ENCODE results near the gene CCDC172.
"Not testable (repeated sequence)": the region's sequence is repeated elsewhere in the genome, so short reads cannot be mapped to it uniquely, and the experiment has no call there.

CCDC172 gene

GRCh38 chr10:116353817-116354216, 29.6 kb downstream of the CCDC172 start:
- Histone ChIP-seq H3K4me1 (ENCODE audit: control insufficient read depth, insufficient read depth, low read length) (no peaks in the 10 kb centered on the region), H3K4me3 (ENCODE audit: low read length) (no peak overlapping the region), H3K9ac (ENCODE audit: low read length) (no peak overlapping the region), H3K36me3 (ENCODE audit: control insufficient read depth, insufficient read depth, low read length) (no peaks in the 10 kb centered on the region), H3K9me3 (ENCODE audit: control insufficient read depth, low read length) (no peaks in the 10 kb centered on the region), H3K27me3 (ENCODE audit: control insufficient read depth, insufficient read depth, low read length) (no peaks in the 10 kb centered on the region)

- Histone ChIP-seq H3K27me3 (ENCODE audit: control insufficient read depth, insufficient read depth, low read length) (no peaks in the 10 kb centered on the region), H3K4me3 (ENCODE audit: low read length) (no peak overlapping the region), H3K9me3 (ENCODE audit: control insufficient read depth, low read length) (no peaks in the 10 kb centered on the region), H3K4me1 (ENCODE audit: control insufficient read depth, insufficient read depth, low read length) (no peaks in the 10 kb centered on the region), H3K9ac (ENCODE audit: low read length) (no peak overlapping the region), H3K36me3 (ENCODE audit: control insufficient read depth, insufficient read depth, low read length) (no peaks in the 10 kb centered on the region)
These were observed 31.1 kb downstream of the CCDC172 start for GRCh38 chr10:116355341-116355740.

DNA sequence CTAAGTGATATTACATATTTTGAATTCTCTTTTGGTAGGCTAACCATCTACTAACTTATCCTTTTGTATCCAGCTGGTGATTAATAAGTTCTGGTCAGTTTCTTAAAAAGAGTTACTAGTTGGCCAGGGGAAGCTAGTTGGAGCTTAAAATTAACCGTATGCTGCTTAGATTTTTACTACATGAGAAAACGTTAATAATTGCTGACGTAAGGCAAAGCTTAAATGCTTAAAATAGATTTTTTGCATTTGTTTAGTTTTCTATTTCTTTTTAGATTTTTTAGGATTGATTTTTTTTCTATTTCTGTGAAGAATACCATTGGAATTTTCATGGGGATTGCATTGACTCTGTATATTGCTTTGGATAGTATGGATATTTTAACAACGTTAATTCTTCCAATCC, 32.6 kb downstream of the CCDC172 start:
- H3K4me1 ChIP-seq (ENCODE audit: control insufficient read depth, insufficient read depth, low read length), result no peaks in the 10 kb centered on the region
- no peaks in the 10 kb centered on the region for H3K9me3 ChIP-seq (ENCODE audit: control insufficient read depth, low read length)
- no peaks in the 10 kb centered on the region for H3K27me3 ChIP-seq (ENCODE audit: control insufficient read depth, insufficient read depth, low read length)

DNA sequence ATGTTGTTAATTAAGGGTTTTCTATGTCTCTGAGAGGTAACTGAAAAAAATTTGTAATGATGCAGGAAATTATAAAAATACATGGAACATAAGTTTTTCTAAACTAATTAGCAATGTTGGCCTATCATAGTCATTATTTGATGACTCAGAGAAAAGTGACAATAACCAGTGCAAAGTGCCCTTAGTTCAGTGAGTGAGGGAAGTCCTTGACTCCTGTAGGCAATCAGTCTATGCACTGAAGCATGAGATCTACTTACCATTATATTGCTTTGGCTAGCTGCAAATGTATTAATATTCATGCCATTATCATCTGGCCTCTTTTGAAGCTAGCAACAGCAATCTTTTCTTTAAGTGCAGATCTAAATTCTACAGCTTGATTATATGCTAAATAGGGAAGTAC, 40.6 kb downstream of the CCDC172 start:
- Histone ChIP-seq H3K27me3 (ENCODE audit: control insufficient read depth, insufficient read depth, low read length) (no peaks in the 10 kb centered on the region), H3K36me3 (ENCODE audit: control insufficient read depth, insufficient read depth, low read length) (no peaks in the 10 kb centered on the region), H3K4me3 (ENCODE audit: low read length) (no peak overlapping the region), H3K9me3 (ENCODE audit: control insufficient read depth, low read length) (no peaks in the 10 kb centered on the region), H3K9ac (ENCODE audit: low read length) (no peak overlapping the region), H3K4me1 (ENCODE audit: control insufficient read depth, insufficient read depth, low read length) (no peaks in the 10 kb centered on the region)

More for the DNA sequence above, 32.6 kb downstream of the CCDC172 start:
- H3K4me3 ChIP-seq (ENCODE audit: low read length), result no peak overlapping the region
- no peaks in the 10 kb centered on the region for H3K36me3 ChIP-seq (ENCODE audit: control insufficient read depth, insufficient read depth, low read length)
- H3K9ac ChIP-seq (ENCODE audit: low read length), result no peak overlapping the region

DNA sequence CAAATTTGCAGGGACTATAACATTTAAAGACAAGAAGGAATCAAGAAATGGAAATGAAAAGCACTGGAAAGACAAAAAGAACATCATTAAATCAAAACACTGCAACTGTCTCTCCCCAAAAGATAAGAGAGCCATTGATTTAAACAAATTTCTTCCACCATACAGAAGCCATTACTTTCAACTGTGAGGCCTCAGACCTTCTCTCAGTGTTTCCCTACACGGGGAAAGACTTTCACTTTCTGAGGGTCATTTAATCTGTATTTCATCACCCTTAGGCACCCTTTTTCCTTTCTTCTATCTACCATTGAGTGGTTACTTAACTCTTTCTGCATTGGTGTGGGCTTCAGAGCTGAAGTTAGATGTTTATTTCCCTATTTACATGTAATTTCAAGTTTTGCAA, 47.5 kb downstream of the CCDC172 start:
- Histone ChIP-seq H3K27me3 (ENCODE audit: control insufficient read depth, insufficient read depth, low read length) (no peaks in the 10 kb centered on the region), H3K9ac (ENCODE audit: low read length) (no peak overlapping the region), H3K9me3 (ENCODE audit: control insufficient read depth, low read length) (no peaks in the 10 kb centered on the region), H3K36me3 (ENCODE audit: control insufficient read depth, insufficient read depth, low read length) (no peaks in the 10 kb centered on the region), H3K4me3 (ENCODE audit: low read length) (no peak overlapping the region), H3K4me1 (ENCODE audit: control insufficient read depth, insufficient read depth, low read length) (no peaks in the 10 kb centered on the region)

GRCh38 chr10:116382290-116382689, 58.0 kb downstream of the CCDC172 start:
- Histone ChIP-seq H3K27me3 (ENCODE audit: control insufficient read depth, insufficient read depth, low read length) (no peaks in the 10 kb centered on the region), H3K9me3 (ENCODE audit: control insufficient read depth, low read length) (no peaks in the 10 kb centered on the region), H3K4me1 (ENCODE audit: control insufficient read depth, insufficient read depth, low read length) (no peaks in the 10 kb centered on the region), H3K4me3 (ENCODE audit: low read length) (no peak overlapping the region), H3K36me3 (ENCODE audit: control insufficient read depth, insufficient read depth, low read length) (no peaks in the 10 kb centered on the region), H3K9ac (ENCODE audit: low read length) (no peak overlapping the region)

GRCh38 chr10:116385311-116385710, 61.1 kb downstream of the CCDC172 start:
- no peak overlapping the region for H3K4me3 ChIP-seq (ENCODE audit: low read length)
- H3K36me3 ChIP-seq (ENCODE audit: control insufficient read depth, insufficient read depth, low read length), result no peaks in the 10 kb centered on the region
- H3K27me3 ChIP-seq (ENCODE audit: control insufficient read depth, insufficient read depth, low read length), result no peaks in the 10 kb centered on the region
- no peaks in the 10 kb centered on the region for H3K9me3 ChIP-seq (ENCODE audit: control insufficient read depth, low read length)
- no peaks in the 10 kb centered on the region for H3K4me1 ChIP-seq (ENCODE audit: control insufficient read depth, insufficient read depth, low read length)
- no peak overlapping the region for H3K9ac ChIP-seq (ENCODE audit: low read length)

- Histone ChIP-seq H3K9ac (ENCODE audit: low read length) (no peak overlapping the region), H3K36me3 (ENCODE audit: control insufficient read depth, insufficient read depth, low read length) (no peaks in the 10 kb centered on the region), H3K9me3 (ENCODE audit: control insufficient read depth, low read length) (no peaks in the 10 kb centered on the region), H3K27me3 (ENCODE audit: control insufficient read depth, insufficient read depth, low read length) (no peaks in the 10 kb centered on the region), H3K4me3 (ENCODE audit: low read length) (no peak overlapping the region), H3K4me1 (ENCODE audit: control insufficient read depth, insufficient read depth, low read length) (no peaks in the 10 kb centered on the region)
These were observed 62.0 kb downstream of the CCDC172 start for GRCh38 chr10:116385994-116386809.

GRCh38 chr10:116393246-116393831, 69.1 kb downstream of the CCDC172 start:
- H3K4me3 ChIP-seq (ENCODE audit: low read length); H3K27me3 ChIP-seq (ENCODE audit: control insufficient read depth, insufficient read depth, low read length); H3K36me3 ChIP-seq (ENCODE audit: control insufficient read depth, insufficient read depth, low read length); H3K9ac ChIP-seq (ENCODE audit: low read length); H3K4me1 ChIP-seq (ENCODE audit: control insufficient read depth, insufficient read depth, low read length); H3K9me3 ChIP-seq (ENCODE audit: control insufficient read depth, low read length): not testable (repeated sequence)

GRCh38 chr10:116395223-116395985, 71.2 kb downstream of the CCDC172 start:
- H3K27me3 ChIP-seq (ENCODE audit: control insufficient read depth, insufficient read depth, low read length), result no peaks in the 10 kb centered on the region
- H3K9me3 ChIP-seq (ENCODE audit: control insufficient read depth, low read length), result no peaks in the 10 kb centered on the region
- H3K4me3 ChIP-seq (ENCODE audit: low read length), result no peak overlapping the region
- no peaks in the 10 kb centered on the region for H3K4me1 ChIP-seq (ENCODE audit: control insufficient read depth, insufficient read depth, low read length)
- no peaks in the 10 kb centered on the region for H3K36me3 ChIP-seq (ENCODE audit: control insufficient read depth, insufficient read depth, low read length)
- H3K9ac ChIP-seq (ENCODE audit: low read length), result no peak overlapping the region

DNA sequence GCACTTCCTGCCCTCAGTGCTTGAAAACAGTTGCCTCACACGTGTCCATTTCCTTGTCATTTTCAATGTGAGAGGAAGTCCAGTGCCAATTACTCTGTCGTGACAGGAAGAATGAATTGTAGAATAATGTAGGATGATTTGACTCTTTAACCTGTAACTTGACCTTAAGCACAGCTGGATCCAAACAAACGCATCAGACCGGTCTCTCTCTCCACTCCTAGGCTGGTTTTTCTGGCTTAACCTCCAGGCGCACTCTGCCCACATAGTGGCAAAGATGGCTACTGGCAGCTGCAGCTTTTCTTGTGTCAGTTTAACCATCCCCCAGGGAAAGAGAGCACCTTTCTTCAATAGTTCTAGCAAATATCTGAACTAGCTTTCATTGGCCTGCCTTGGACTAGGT, 74.0 kb downstream of the CCDC172 start:
- no peaks in the 10 kb centered on the region for H3K4me1 ChIP-seq (ENCODE audit: control insufficient read depth, insufficient read depth, low read length)
- H3K27me3 ChIP-seq (ENCODE audit: control insufficient read depth, insufficient read depth, low read length), result no peaks in the 10 kb centered on the region
- H3K9me3 ChIP-seq (ENCODE audit: control insufficient read depth, low read length), result no peaks in the 10 kb centered on the region
- H3K9ac ChIP-seq (ENCODE audit: low read length), result no peak overlapping the region
- H3K4me3 ChIP-seq (ENCODE audit: low read length), result no peak overlapping the region
- no peaks in the 10 kb centered on the region for H3K36me3 ChIP-seq (ENCODE audit: control insufficient read depth, insufficient read depth, low read length)

GRCh38 chr10:116402858-116403257, 78.6 kb downstream of the CCDC172 start:
- Histone ChIP-seq H3K9ac (ENCODE audit: low read length) (no peak overlapping the region), H3K36me3 (ENCODE audit: control insufficient read depth, insufficient read depth, low read length) (no peaks in the 10 kb centered on the region), H3K4me3 (ENCODE audit: low read length) (no peak overlapping the region), H3K4me1 (ENCODE audit: control insufficient read depth, insufficient read depth, low read length) (no peaks in the 10 kb centered on the region), H3K27me3 (ENCODE audit: control insufficient read depth, insufficient read depth, low read length) (no peaks in the 10 kb centered on the region), H3K9me3 (ENCODE audit: control insufficient read depth, low read length) (no peaks in the 10 kb centered on the region)

Data from mucosa of stomach (tissue), 1 donor.